ENCODE data around the gene EN1. TPM values are rescaled to one million over a fixed set of nuclear protein-coding genes. Genes with fewer than 3 reads are reported as not detected.

EN1 gene
- total RNA-seq, 4 donors from 2014 or later: not detected

DNA sequence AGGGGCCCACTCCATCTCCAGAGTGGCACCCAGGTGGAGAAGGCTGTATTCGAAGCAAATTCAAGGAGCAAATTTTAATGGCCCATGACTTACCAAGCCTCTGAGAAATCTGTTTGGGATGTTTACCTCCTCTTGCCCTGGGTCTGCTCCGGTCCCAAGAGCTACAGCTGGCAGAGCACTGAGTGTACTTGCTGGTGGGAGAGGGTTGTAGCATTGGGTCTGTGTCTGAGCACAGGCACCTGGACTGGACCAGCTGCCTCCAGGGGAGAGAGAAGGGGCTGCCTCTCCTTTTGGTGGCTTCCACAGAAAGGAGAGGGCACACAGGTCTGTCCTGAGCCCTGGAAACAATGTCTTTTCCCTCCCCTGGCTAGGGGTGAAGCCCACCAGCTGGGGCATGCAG lies 9.8 kb downstream of the EN1 start:
- intact Hi-C loops (cut with DNase I): no loop called here
- no peaks in the 10 kb centered on the region for H3K36me3 ChIP-seq
- no peak for TF ChIP-seq POLR2A (IDR thresholded peaks at IDR 0.05)
- TF ChIP-seq, protein P1, sequence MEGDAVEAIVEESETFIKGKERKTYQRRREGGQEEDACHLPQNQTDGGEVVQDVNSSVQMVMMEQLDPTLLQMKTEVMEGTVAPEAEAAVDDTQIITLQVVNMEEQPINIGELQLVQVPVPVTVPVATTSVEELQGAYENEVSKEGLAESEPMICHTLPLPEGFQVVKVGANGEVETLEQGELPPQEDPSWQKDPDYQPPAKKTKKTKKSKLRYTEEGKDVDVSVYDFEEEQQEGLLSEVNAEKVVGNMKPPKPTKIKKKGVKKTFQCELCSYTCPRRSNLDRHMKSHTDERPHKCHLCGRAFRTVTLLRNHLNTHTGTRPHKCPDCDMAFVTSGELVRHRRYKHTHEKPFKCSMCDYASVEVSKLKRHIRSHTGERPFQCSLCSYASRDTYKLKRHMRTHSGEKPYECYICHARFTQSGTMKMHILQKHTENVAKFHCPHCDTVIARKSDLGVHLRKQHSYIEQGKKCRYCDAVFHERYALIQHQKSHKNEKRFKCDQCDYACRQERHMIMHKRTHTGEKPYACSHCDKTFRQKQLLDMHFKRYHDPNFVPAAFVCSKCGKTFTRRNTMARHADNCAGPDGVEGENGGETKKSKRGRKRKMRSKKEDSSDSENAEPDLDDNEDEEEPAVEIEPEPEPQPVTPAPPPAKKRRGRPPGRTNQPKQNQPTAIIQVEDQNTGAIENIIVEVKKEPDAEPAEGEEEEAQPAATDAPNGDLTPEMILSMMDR (IDR thresholded peaks at IDR 0.05): no peak
- DNase-seq: no peak
- no peak overlapping the region for H3K27ac ChIP-seq
- peaks cover 17 to 36% (median 20%) of the 10 kb centered on the region in 3 donors for H3K4me1 ChIP-seq
- no peaks in the 10 kb centered on the region for H3K9me3 ChIP-seq
- no peak overlapping the region for H3K4me3 ChIP-seq
- WGBS, 2 donors: 27 to 29% methylated on average over 1 of the region's 2 CpGs
- peaks cover 21 to 100% (median 65%) of the 10 kb centered on the region in 4 donors for H3K27me3 ChIP-seq

DNA sequence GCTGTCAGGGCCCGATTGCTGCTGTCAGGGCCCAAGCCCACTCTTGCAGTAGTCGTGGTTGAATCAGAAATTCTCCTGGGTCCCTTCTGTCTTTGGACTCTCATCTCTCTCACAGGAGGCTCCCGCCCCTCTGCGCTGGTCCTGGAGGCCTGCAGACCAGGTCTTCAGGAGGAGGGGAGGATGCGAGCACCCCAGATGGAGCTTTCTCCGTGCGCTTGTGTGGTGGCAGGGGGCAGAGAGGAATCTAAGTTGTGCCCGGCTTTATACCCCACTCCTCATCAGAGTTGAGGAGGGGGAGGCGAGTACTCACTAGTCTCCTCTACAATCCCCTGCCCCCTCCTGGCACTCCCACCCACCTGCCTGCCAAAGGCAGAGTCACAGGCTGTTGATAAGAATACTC lies 10.4 kb downstream of the EN1 start:
- peaks cover 18 to 100% (median 62%) of the 10 kb centered on the region in 4 donors for H3K27me3 ChIP-seq
- no peak for DNase-seq
- H3K4me3 ChIP-seq: no peak overlapping the region
- H3K4me1 ChIP-seq: peaks cover 14 to 30% (median 15%) of the 10 kb centered on the region in 3 donors
- no peaks in the 10 kb centered on the region for H3K9me3 ChIP-seq
- WGBS, 2 donors: 6 to 23% methylated on average over 2 to 7 of the region's 9 CpGs
- no peak overlapping the region for H3K27ac ChIP-seq
- H3K36me3 ChIP-seq: no peaks in the 10 kb centered on the region
- no peak for TF ChIP-seq POLR2A (IDR thresholded peaks at IDR 0.05)
- TF ChIP-seq, protein P1 (IDR thresholded peaks at IDR 0.05): no peak
- intact Hi-C loops (cut with DNase I): no loop called here

DNA sequence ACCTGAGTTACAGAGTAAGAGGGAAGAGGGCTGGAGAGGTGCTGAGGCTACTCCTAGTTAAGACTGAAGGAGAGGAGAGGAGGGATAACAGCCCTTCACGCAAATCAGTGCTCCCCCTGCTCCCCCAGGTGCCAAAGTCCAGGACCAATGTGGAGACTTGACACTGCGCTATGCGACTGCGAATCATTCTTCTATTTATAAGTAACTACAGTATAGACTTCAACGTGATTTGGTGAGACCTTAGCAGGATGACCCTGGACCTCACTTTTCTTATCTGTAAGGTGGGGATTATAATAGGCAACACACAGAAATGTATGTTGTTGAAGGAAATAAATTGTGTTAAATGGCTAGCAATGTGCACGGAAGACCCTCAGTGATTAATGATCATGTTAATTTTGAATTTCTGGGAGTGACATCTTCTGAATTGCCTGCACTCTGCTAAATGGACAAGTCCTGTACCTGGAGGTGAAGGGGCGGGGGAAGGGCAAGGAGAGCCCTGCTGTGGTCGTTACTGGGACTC lies 11.0 kb downstream of the EN1 start:
- peaks cover 14 to 24% (median 15%) of the 10 kb centered on the region in 3 donors for H3K4me1 ChIP-seq

DNA sequence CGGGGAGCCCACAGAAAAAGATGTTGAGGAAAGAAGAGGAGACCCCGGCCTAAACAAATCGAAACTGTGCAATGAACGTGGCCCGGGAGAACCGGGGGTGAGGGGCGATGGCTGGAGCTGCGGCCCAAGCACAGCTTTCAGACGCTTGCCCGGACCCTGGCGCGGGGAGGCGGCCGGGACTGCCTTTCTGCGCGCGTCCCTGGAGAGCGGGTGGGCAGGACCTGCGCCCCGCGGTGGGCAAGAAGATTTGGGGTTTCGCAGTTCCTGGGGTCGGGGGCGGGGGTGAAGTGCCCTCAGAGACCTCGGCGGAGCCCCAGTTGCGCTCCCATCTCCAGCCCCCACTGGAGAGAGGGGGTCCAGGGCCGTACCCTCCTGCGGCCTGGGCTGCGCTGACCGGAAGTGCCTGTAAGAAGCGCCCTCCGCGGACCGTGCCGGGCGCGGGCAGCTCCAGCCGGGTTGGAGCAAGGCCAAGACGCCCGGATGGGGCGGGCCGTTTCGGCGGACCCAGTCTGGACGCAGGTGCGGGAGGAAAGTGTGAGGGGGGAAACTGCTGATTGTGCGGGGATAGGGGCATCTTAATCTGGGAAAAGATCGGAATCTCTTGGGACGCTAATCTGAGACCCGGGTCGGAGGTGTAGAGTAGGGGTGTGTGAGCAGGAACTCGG lies 11.6 kb downstream of the EN1 start:
- no peak for DNase-seq
- H3K4me1 ChIP-seq: peaks cover 14 to 23% (median 15%) of the 10 kb centered on the region in 3 donors
- TF ChIP-seq POLR2A (IDR thresholded peaks at IDR 0.05): no peak
- TF ChIP-seq, protein P1 (IDR thresholded peaks at IDR 0.05): no peak
- H3K36me3 ChIP-seq: no peaks in the 10 kb centered on the region
- H3K4me3 ChIP-seq: peak overlapping the region; percentile 10 to 61 (median 35)
- no peak overlapping the region for H3K27ac ChIP-seq
- intact Hi-C loops (cut with DNase I): no loop called here
- 3 to 4% methylated on average over 21 to 38 of the region's 53 CpGs for WGBS, 2 donors
- peaks cover 12 to 100% (median 51%) of the 10 kb centered on the region in 4 donors for H3K27me3 ChIP-seq
- H3K9me3 ChIP-seq: no peaks in the 10 kb centered on the region

More for the DNA sequence above, 11.0 kb downstream of the EN1 start:
- DNase-seq: no peak
- intact Hi-C loops (cut with DNase I): no loop called here
- H3K27me3 ChIP-seq: peaks cover 12 to 100% (median 56%) of the 10 kb centered on the region in 4 donors
- 7 to 13% methylated on average over 8 of the region's 8 CpGs for WGBS, 2 donors
- TF ChIP-seq, protein P1 (IDR thresholded peaks at IDR 0.05): no peak
- no peak for TF ChIP-seq POLR2A (IDR thresholded peaks at IDR 0.05)
- no peaks in the 10 kb centered on the region for H3K9me3 ChIP-seq
- no peak overlapping the region for H3K27ac ChIP-seq
- H3K4me3 ChIP-seq: peak overlapping the region in 1 of 4 donors; percentile 61
- no peaks in the 10 kb centered on the region for H3K36me3 ChIP-seq

All from esophagus squamous epithelium (tissue), 5 donors.